GM12874 (cell line): Measurements from ENCODE around the gene TRMU.

Experiments
- TF ChIP-seq, protein P1 (sequence below): IDR thresholded peaks from 2 replicates; pipeline ENCODE4 v1.5.1; 2011; ENCODE audit warnings: low read depth, mild to moderate bottlenecking, control low read depth, low read length, moderate library complexity; ENCODE audit not compliant: insufficient read depth

The TRMU gene

DNA sequence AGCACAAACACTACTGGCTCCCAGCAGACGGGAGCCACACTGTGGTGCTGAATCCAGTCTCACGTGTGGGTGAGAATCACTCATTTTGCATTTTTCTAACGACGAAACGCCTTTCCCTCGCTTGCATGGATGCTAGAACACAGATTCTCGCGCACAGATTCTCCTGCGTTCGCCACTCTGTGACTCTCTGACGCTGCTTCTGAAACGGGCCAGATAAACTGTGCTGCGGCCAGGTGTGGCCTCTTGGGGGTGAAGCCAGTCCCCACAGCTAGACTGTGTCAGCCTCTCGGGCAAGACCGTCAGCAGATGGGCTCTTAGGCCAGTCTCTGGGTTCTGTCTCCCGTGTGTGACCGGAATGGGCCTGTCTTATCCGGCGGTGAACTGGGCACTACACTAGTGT lies 44.6 kb downstream of the TRMU start:
- TF ChIP-seq, protein P1, sequence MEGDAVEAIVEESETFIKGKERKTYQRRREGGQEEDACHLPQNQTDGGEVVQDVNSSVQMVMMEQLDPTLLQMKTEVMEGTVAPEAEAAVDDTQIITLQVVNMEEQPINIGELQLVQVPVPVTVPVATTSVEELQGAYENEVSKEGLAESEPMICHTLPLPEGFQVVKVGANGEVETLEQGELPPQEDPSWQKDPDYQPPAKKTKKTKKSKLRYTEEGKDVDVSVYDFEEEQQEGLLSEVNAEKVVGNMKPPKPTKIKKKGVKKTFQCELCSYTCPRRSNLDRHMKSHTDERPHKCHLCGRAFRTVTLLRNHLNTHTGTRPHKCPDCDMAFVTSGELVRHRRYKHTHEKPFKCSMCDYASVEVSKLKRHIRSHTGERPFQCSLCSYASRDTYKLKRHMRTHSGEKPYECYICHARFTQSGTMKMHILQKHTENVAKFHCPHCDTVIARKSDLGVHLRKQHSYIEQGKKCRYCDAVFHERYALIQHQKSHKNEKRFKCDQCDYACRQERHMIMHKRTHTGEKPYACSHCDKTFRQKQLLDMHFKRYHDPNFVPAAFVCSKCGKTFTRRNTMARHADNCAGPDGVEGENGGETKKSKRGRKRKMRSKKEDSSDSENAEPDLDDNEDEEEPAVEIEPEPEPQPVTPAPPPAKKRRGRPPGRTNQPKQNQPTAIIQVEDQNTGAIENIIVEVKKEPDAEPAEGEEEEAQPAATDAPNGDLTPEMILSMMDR = no peak

DNA sequence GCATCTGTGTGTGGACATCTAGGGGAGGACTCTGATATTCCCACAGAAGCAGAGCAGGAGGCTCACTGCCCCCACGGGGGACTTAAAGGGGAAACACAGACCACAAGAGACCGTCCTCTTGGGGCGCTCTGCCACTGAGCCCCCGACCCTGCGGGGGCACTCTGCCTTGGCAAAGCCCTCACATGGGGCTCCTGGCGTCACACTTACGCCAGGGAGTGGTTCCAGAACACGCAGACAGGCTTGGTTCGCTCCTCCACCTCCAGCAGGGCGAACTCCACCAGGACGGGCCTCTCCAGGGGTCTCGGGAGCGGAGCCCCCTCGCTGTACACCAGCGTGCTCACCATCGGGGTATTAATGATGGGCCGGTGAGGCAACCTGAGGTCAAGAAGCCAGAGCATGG lies 45.1 kb downstream of the TRMU start:
- TF ChIP-seq, protein P1 = no peak

DNA sequence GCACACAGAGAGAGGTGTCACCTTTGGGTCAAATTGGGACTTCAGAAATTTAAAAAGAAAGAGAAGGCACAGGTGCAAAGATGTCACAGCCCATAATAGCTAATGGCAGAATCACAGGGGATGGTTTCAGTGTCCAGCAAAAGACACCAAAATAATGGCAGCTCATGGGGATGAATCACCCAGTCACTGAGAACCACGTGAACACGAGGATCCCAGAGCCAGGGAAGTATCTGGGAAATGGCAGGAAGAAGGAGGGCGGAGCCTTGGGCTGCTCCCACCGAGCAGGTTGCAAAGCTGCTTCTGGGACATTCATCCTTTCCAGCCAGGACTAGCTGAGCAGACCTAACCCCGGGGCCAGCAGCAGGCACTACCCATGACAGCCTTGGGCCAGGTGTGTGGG lies 45.6 kb downstream of the TRMU start:
- TF ChIP-seq, protein P1 = no peak

DNA sequence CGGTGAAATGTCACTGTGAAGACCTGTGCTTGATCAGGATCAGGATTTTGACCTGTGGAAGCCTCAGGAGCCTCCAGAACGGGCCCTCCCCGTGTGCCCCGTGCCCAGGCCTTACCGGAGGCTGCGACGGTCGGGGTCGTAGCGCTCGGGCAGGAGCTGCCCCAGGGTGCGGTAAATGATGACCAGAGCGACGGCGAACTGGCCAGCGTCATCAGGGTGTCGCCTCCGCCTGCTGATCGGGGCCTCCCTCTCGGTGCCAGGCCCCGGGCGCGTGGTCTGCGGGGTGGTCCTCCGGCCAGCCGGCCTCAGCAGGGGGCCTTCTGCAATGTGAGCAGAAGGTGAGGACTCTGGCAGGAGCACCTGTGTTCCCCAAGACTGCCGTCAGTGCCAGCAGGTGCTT lies 46.2 kb downstream of the TRMU start:
- TF ChIP-seq, protein P1 = no peak

DNA sequence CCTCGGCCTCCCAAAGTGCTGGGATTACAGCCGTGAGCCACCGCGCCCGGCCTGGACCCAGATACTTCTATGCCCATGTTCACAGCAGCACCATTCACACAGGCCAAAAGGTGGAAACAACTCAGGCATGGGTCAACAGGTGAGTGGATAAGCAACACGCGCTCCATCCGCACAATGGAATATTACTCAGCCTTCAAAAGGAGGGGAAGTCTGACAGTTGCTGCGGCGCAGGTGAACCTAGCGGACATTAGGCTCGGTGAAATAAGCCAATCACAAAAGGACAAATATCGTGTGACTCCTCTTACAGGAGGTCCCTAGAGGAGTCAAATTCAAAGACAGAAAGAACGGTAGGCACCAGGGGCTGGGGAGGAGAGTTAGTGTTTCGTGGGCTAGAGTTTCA lies 47.0 kb downstream of the TRMU start:
- TF ChIP-seq, protein P1 = no peak

DNA sequence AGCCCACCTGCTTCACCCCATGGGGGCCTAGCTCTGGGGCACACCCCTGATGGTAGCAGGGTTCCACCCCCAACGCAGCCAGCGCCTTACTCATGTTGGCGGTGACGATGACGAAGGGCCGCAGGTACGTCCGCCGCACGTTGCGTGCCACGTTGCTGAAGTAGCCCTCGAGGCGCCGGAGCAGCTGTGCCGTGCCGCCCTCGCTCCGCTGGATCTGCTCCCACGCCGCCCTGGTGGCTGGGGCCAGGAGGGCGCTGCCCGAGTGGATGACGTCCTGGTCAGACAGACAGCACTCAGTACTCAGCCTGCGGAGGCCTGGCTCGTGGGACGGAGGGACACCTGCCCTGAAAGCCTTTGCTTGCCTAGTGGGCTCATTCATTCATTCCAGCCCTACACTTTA lies 50.8 kb downstream of the TRMU start:
- TF ChIP-seq, protein P1 = peak; percentile 17; the same call in 1 of the 2 replicates

DNA sequence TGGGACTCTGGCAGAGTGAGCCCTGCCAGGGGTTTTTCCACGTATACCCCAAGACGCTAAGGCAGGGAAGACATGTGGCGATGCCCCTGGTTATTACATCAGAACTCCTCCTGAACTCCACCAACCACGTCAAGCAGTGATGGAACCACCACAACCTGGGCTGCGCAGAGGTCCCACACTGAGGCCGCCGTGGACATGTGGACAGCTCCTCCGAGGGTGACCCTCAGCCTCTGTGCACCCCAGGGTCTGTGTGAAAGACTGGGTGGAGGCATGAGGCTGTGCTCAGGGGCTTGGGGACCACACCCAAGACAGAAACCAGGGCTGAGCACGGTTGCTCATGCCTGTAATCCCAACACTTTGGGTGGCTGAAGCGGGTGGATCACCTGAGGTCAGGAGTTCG lies 52.2 kb downstream of the TRMU start:
- TF ChIP-seq, protein P1 = no peak

DNA sequence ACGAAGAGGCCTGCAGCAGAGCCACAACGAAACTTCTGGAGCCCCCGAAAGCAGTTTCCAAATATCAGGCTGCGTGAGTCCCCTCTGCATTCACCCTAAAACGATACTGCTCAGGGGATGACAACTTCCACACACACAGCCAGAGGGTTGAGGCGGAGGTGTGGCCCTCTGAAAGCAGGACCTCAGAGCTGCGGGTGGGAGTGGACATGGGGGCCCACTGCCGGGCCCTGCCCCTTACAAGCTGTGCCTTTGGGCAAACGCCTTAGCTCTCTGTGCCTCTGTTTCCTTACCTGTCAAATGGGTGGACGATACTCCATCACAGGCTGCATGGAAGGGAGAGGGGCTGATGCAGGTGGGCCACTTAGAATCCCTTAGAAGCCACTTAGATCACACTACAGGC lies 53.1 kb downstream of the TRMU start:
- TF ChIP-seq, protein P1 = no peak
